ENCODE measurements around the gene C1R.
"Not testable (repeated sequence)": the region's sequence is repeated elsewhere in the genome, so short reads cannot be mapped to it uniquely, and the experiment has no call there.

C1R gene

GRCh38 chr12:7039403-7039802 lies 52.8 kb downstream of the C1R start:
- no peak for DNase-seq (ENCODE audit: low read depth in 3 of 3, low spot score in 1 of 3)

DNA sequence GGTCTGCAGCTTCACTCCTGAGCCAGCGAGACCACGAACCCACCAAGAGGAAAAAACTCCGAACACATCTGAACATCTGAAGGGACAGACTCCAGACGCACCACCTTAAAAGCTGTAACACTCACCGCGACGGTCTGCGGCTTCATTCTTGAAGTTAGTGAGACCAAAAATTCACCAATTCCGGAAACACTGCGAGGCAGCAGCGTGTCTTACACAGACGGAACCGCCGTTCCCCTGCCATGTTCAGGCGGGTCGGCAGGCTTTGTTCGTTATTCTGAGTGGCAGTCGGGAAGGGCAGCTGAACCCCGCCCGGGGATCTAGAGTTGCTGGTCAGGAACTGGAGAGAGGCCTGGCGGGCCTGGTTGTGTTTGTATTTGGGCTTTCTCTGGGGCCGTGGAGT lies 53.7 kb downstream of the C1R start:
- DNase-seq (ENCODE audit: low read depth in 3 of 3, low spot score in 1 of 3) = no peak

GRCh38 chr12:7037411-7037810 lies 54.8 kb downstream of the C1R start:
- DNase-seq (ENCODE audit: low read depth in 3 of 3, low spot score in 1 of 3) = not testable (repeated sequence)

DNA sequence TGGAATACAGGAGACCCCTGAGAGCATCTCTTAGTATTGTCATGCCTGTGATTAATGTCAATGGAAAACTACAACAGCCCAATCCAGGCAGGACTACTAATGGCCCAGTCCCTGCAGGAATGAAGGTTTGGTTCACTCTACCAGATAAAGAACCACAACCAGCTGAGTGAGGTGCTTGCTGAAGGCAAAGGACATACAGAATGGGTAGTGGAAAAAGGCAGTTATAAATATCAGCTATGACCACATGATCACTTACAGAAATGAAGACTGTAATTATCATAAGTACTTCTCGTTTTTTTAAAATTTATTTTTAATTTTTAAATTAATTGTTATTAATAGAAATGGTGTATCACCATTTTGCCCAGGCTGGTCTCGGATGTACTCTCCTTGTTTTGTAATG lies 56.8 kb downstream of the C1R start:
- no peak for DNase-seq (ENCODE audit: low read depth in 3 of 3, low spot score in 1 of 3)

- no peak for DNase-seq (ENCODE audit: low read depth in 3 of 3, low spot score in 1 of 3)
Measured at GRCh38 chr12:7034464-7034863, 57.8 kb downstream of the C1R start.

DNA sequence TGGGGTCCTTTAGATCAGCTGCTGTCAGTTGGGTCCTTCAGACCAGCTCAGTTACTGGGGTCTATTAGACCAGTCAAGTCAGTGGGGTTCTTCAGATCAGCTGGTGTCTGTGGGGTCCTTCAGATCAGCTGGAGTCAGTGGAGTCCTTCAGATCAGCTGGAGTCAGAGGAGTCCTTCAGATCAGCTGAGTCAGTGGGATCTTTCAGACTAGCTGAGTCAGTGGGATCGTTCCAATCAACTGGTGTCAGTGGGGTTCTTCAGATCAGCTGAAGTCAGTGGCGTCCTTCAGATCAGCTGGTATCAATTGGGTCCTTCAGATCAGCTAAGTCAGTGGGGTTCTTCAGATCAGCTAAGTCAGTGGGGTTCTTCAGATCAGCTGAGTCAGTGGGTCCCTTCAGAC lies 59.3 kb downstream of the C1R start:
- no peak for DNase-seq (ENCODE audit: low read depth in 3 of 3, low spot score in 1 of 3)

DNA sequence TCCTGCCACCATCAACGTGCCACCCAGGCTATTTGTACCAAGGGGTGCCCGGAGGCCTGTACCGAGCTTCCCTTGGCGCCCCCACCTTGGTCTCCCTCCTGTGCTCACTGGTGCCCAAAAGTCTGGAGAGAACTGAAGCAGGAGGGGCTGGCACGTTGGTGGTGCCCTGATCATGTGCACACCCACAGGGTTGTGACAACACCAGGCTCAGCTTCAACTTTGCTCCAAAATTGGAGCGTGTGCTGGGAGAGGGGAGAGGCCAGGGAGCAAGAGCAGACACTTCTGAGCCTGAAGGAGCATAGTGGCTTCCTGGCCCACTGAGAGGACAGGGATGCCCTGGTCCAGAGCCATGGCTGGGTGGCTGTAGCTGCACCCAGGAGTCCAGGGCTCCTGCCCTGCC lies 60.9 kb downstream of the C1R start:
- DNase-seq (ENCODE audit: low read depth in 3 of 3, low spot score in 1 of 3) = no peak
